MM.1S (cell line): ENCODE results near the gene KIRREL1.

Experiments
- DNase-seq: peaks from one replicate; pipeline ENCODE4 v3.0.0-alpha.2; 2015
- H2AFZ ChIP-seq: fragments of 300-600 bp; sonication (generic); 2 replicates; pipeline ENCODE4 v1.6.0; 2016; ENCODE audit warnings: antibody characterized with exemption, low read length
- H3F3A ChIP-seq: fragments of 300-600 bp; sonication (generic); 2 replicates; pipeline ENCODE4 v1.6.1; 2016; ENCODE audit warnings: mild to moderate bottlenecking, antibody characterized with exemption, low read length, moderate library complexity, mixed read lengths; ENCODE audit not compliant: insufficient read depth
- H3K27ac ChIP-seq: fragments of 300-600 bp; sonication (generic); 2 replicates; pipeline ENCODE4 v1.5.1; 2016; ENCODE audit warnings: mild to moderate bottlenecking, low read length
- H3K27me3 ChIP-seq: fragments of 300-600 bp; sonication (generic); replicated peaks from 2 replicates; pipeline ENCODE4 v1.6.0; 2016; ENCODE audit warnings: low read length; ENCODE audit not compliant: insufficient read depth
- H3K36me3 ChIP-seq: fragments of 300-600 bp; sonication (generic); replicated peaks from 2 replicates; pipeline ENCODE4 v1.6.1; 2016; ENCODE audit warnings: mild to moderate bottlenecking, low read length, mixed read lengths; ENCODE audit not compliant: insufficient read depth
- H3K4me1 ChIP-seq: fragments of 300-600 bp; sonication (generic); 2 replicates; pipeline ENCODE4 v1.6.1; 2016; ENCODE audit warnings: low read length, mixed read lengths
- H3K4me2 ChIP-seq: fragments of 300-600 bp; sonication (generic); 2 replicates; pipeline ENCODE4 v1.6.0; 2016; ENCODE audit warnings: low read depth, low read length
- H3K4me3 ChIP-seq: fragments of 300-600 bp; sonication (generic); 2 replicates; pipeline ENCODE4 v1.5.1; 2016; ENCODE audit warnings: low read length, mixed read lengths
- H3K79me2 ChIP-seq: fragments of 300-600 bp; sonication (generic); 2 replicates; pipeline ENCODE4 v1.6.1; 2016; ENCODE audit warnings: mixed run types, low read length, mixed read lengths
- H3K9ac ChIP-seq: fragments of 300-600 bp; sonication (generic); 2 replicates; pipeline ENCODE4 v1.6.1; 2016; ENCODE audit warnings: low read length, mixed read lengths
- H3K9me2 ChIP-seq: fragments of 300-600 bp; sonication (generic); replicated peaks from 2 replicates; pipeline ENCODE4 v1.6.1; 2016; ENCODE audit warnings: mild to moderate bottlenecking, low read length, mixed read lengths; ENCODE audit not compliant: insufficient read depth
- H3K9me3 ChIP-seq: fragments of 300-600 bp; sonication (generic); replicated peaks from 2 replicates; pipeline ENCODE4 v1.6.1; 2016; ENCODE audit warnings: mild to moderate bottlenecking, low read length, mixed read lengths; ENCODE audit not compliant: insufficient read depth
- H4K20me1 ChIP-seq: fragments of 300-600 bp; sonication (generic); 2 replicates; pipeline ENCODE4 v1.6.1; 2016; ENCODE audit warnings: mild to moderate bottlenecking, low read length, moderate library complexity, mixed read lengths; ENCODE audit not compliant: insufficient read depth
- EZH2 ChIP-seq: fragments of 300-600 bp; sonication (generic); optimal IDR thresholded peaks from 2 replicates; pipeline ENCODE3; 2017; ENCODE audit warnings: low read depth, mild to moderate bottlenecking, antibody characterized with exemption, low read length, mixed read lengths
- EZH2phosphoT487 ChIP-seq: fragments of 300-600 bp; sonication (generic); IDR thresholded peaks from 2 replicates; pipeline ENCODE4 v1.6.1; 2018; ENCODE audit warnings: antibody characterized with exemption, low read length
- TF ChIP-seq, protein P1 (sequence below): fragments of 300-600 bp; sonication (generic); IDR thresholded peaks from 2 replicates; pipeline ENCODE4 v1.5.1; 2016; ENCODE audit warnings: antibody characterized with exemption, low read length, mixed read lengths

The KIRREL1 gene

DNA sequence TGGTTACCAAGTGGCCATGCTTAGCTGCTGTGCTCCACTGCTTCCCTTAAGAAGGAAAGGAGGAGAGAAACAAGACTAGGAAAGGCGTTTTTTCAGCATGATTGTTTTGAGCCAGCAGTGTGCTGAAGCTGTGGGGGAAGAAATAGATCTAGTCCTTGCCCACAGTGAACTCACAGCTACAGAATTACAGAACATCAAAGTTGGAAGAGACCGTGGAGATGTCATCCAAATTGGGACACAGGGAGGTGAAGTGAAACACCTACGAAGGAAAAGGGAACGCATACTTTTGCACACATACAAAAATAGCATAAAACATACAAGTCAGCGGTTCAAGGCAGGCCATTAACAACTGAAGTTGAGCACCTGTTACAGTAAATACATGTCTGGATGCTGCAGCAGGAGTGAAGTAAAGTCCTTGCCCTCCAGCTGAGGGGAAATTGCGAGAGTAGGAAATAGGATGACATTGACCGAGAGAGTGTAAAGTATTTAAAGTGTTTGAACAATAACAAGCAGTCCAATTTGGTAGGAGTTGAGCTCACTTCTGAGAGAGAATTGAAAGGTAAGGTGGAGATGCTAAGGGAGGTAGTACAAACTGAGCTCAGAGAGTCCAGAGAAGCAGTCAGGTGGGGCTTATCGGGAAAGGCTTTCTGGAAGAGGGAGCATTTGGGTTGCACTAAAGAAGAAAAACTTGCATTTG is 55.1 kb downstream of the KIRREL1 start:
- H4K20me1 ChIP-seq, result no peaks in the 10 kb centered on the region
- no peaks in the 10 kb centered on the region for H3K9me3 ChIP-seq

DNA sequence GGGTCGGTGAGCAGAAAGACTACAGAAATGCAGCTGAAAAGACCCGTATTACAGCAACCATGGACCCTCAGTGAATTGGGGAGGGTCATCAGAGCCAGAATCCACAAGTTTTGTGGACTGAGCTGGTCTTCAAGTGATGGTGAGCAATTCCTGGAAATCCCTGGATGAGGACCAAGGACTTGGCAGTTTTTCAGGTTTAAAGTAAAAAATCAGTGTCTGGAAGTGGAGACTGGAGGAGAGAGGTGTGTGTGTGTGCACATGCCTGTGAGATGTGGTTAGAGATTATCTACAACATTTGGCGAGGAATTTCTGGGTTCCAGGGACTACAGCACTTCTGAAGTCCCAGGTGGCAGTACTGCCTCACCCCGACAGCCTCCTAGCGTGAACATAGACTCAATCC is 56.4 kb downstream of the KIRREL1 start:
- H3K36me3 ChIP-seq, result no peaks in the 10 kb centered on the region
- TF ChIP-seq EZH2phosphoT487 (no peak), EZH2 (no peak)
- TF ChIP-seq, protein P1, sequence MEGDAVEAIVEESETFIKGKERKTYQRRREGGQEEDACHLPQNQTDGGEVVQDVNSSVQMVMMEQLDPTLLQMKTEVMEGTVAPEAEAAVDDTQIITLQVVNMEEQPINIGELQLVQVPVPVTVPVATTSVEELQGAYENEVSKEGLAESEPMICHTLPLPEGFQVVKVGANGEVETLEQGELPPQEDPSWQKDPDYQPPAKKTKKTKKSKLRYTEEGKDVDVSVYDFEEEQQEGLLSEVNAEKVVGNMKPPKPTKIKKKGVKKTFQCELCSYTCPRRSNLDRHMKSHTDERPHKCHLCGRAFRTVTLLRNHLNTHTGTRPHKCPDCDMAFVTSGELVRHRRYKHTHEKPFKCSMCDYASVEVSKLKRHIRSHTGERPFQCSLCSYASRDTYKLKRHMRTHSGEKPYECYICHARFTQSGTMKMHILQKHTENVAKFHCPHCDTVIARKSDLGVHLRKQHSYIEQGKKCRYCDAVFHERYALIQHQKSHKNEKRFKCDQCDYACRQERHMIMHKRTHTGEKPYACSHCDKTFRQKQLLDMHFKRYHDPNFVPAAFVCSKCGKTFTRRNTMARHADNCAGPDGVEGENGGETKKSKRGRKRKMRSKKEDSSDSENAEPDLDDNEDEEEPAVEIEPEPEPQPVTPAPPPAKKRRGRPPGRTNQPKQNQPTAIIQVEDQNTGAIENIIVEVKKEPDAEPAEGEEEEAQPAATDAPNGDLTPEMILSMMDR, result no peak

More for the DNA sequence above, 55.1 kb downstream of the KIRREL1 start:
- no peaks in the 10 kb centered on the region; the same call in 1 of the 2 replicates for H3K27me3 ChIP-seq
- H2AFZ ChIP-seq, result no peak overlapping the region
- no peaks in the 10 kb centered on the region for H3F3A ChIP-seq
- no peak overlapping the region for H3K27ac ChIP-seq
- no peaks in the 10 kb centered on the region for H3K79me2 ChIP-seq
- TF ChIP-seq, protein P1, result no peak
- TF ChIP-seq EZH2 (no peak), EZH2phosphoT487 (no peak)
- no peaks in the 10 kb centered on the region for H3K36me3 ChIP-seq
- H3K9me2 ChIP-seq, result no peaks in the 10 kb centered on the region
- no peak overlapping the region for H3K9ac ChIP-seq
- no peak overlapping the region for H3K4me2 ChIP-seq
- DNase-seq, result no peak
- no peaks in the 10 kb centered on the region for H3K4me1 ChIP-seq
- no peak overlapping the region for H3K4me3 ChIP-seq

DNA sequence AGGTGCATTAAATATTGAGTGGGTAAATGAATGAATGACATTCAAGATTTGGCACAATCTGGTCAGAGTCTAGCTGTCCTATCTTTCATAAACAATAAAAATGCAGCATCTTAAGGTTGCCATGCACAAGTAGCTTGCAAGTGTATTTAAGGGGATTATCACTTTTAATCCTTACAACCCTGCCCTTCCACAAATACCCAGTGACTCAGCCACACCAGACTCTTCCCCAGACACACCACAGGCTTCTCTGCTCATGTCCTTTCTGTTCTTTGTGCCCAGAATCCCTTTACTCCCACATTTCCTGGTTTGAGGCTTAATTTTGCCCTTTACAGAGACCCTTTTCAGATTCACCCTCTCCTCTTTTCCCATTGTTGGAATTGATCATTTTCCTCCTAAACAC is 59.8 kb downstream of the KIRREL1 start:
- Histone ChIP-seq H3K27me3 (no peaks in the 10 kb centered on the region), H3K36me3 (no peaks in the 10 kb centered on the region), H3K9ac (no peak overlapping the region), H3K9me3 (no peaks in the 10 kb centered on the region), H3F3A (no peaks in the 10 kb centered on the region), H3K79me2 (no peaks in the 10 kb centered on the region), H4K20me1 (no peaks in the 10 kb centered on the region), H3K27ac (no peak overlapping the region), H3K4me1 (no peaks in the 10 kb centered on the region), H3K4me3 (no peak overlapping the region), H3K9me2 (no peaks in the 10 kb centered on the region), H3K4me2 (no peak overlapping the region), H2AFZ (no peak overlapping the region)
- DNase-seq, result no peak
- TF ChIP-seq, protein P1, result no peak
- no peak for TF ChIP-seq EZH2phosphoT487
- no peak for TF ChIP-seq EZH2

More for the DNA sequence above, 56.4 kb downstream of the KIRREL1 start:
- Histone ChIP-seq H3K79me2 (no peaks in the 10 kb centered on the region), H3K4me3 (no peak overlapping the region), H3K4me2 (no peak overlapping the region), H3K27ac (no peak overlapping the region), H3K27me3 (no peaks in the 10 kb centered on the region; the same call in 1 of the 2 replicates), H4K20me1 (no peaks in the 10 kb centered on the region), H3K9me3 (no peaks in the 10 kb centered on the region), H3K4me1 (no peaks in the 10 kb centered on the region), H3F3A (no peaks in the 10 kb centered on the region), H3K9me2 (no peaks in the 10 kb centered on the region), H2AFZ (no peak overlapping the region), H3K9ac (no peak overlapping the region)
- no peak for DNase-seq
